Brain microvascular endothelial cell (primary cell): ENCODE results near the gene BBX.

Experiments
- DNase-seq: peaks from one replicate; pipeline ENCODE4 v3.0.0-alpha.2; 2020
- H3K27ac ChIP-seq: fragments of 250-450 bp; sonication (Bioruptor Pico); 2 replicates; pipeline ENCODE4 v1.5.1; 2020; ENCODE audit warnings: mild to moderate bottlenecking, moderate library complexity
- H3K27me3 ChIP-seq: fragments of 250-450 bp; sonication (Bioruptor Pico); replicated peaks from 2 replicates; pipeline ENCODE4 v1.5.1; 2020; ENCODE audit warnings: mild to moderate bottlenecking
- H3K36me3 ChIP-seq: fragments of 250-450 bp; sonication (Bioruptor Pico); replicated peaks from 2 replicates; pipeline ENCODE4 v1.5.1; 2020; ENCODE audit warnings: mild to moderate bottlenecking
- H3K4me3 ChIP-seq: 2 replicates; pipeline ENCODE4 v1.5.1; 2011; ENCODE audit warnings: low read depth, mild to moderate bottlenecking, control low read depth, low read length, moderate library complexity
- CTCF ChIP-seq: IDR thresholded peaks from 2 replicates; pipeline ENCODE4 v1.5.1; 2011; ENCODE audit warnings: low read depth, mild to moderate bottlenecking, moderate library complexity, low read length, control low read depth, inconsistent platforms; ENCODE audit errors: missing control alignments
- in situ Hi-C: cut with HindIII; loops from 2 replicates; pipeline ENCODE4 v1.10.0; 2017; ENCODE audit warnings: low sequenced_read_pairs, low pct_ligation_motif_present

Gene BBX

GRCh38 chr3:107643038-107643883 is 120.5 kb downstream of the BBX start:
- DNase-seq, result no peak
- TF ChIP-seq CTCF, result peak; percentile 50
- in situ Hi-C loops, result no loop called here
- Histone ChIP-seq H3K27me3 (no peaks in the 10 kb centered on the region), H3K36me3 (no peaks in the 10 kb centered on the region), H3K4me3 (no peak overlapping the region), H3K27ac (no peak overlapping the region)

GRCh38 chr3:107644631-107645030 is 121.9 kb downstream of the BBX start:
- H3K4me3 ChIP-seq, result no peak overlapping the region
- H3K36me3 ChIP-seq, result no peaks in the 10 kb centered on the region
- no peak overlapping the region for H3K27ac ChIP-seq
- no peak for TF ChIP-seq CTCF
- H3K27me3 ChIP-seq, result no peaks in the 10 kb centered on the region
- DNase-seq, result no peak
- in situ Hi-C loops, result no loop called here

GRCh38 chr3:107650788-107651187 is 128.0 kb downstream of the BBX start:
- in situ Hi-C loops, result no loop called here
- Histone ChIP-seq H3K4me3 (no peak overlapping the region), H3K36me3 (no peaks in the 10 kb centered on the region), H3K27me3 (no peaks in the 10 kb centered on the region), H3K27ac (no peak overlapping the region)
- no peak for DNase-seq
- no peak for TF ChIP-seq CTCF

GRCh38 chr3:107651782-107652181 is 129.0 kb downstream of the BBX start:
- Histone ChIP-seq H3K27ac (no peak overlapping the region), H3K4me3 (no peak overlapping the region), H3K36me3 (no peaks in the 10 kb centered on the region), H3K27me3 (no peaks in the 10 kb centered on the region)
- in situ Hi-C loops, result no loop called here
- no peak for DNase-seq
- no peak for TF ChIP-seq CTCF

GRCh38 chr3:107654218-107654617 is 131.5 kb downstream of the BBX start:
- no peak overlapping the region for H3K4me3 ChIP-seq
- H3K27ac ChIP-seq, result no peak overlapping the region
- DNase-seq, result no peak
- no peaks in the 10 kb centered on the region for H3K27me3 ChIP-seq
- no peaks in the 10 kb centered on the region for H3K36me3 ChIP-seq
- TF ChIP-seq CTCF, result no peak
- in situ Hi-C loops, result no loop called here

GRCh38 chr3:107657971-107658370 is 135.2 kb downstream of the BBX start:
- no peak for DNase-seq
- TF ChIP-seq CTCF, result no peak
- Histone ChIP-seq H3K27me3 (no peaks in the 10 kb centered on the region), H3K4me3 (no peak overlapping the region), H3K36me3 (no peaks in the 10 kb centered on the region), H3K27ac (no peak overlapping the region)
- in situ Hi-C loops, result no loop called here
